ENCODE measurements around the gene VIPR2.

VIPR2 gene

DNA sequence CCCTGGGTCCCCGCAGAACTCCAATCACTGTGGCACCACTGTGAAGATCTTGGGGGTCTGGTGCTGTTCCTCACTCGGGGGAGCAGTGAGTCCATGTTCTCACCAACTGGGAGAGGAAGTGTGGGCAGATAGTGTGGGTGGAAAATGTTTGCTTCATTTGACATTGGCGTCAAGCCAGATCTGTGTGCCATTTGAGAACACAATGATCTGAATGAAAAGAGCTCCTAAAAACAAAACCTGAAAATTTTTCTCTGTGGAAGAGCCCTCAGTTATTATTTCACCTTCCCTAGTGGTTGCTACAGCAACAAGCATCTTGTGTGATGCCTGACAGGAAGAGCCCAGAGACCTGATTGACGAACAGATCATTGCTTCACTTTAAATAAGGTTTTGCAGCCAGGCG is 125.6 kb downstream of the VIPR2 start:
- H3K36me3 ChIP-seq (ENCODE audit: insufficient read depth, low read depth, low read length): no peaks in the 10 kb centered on the region
- H3K4me3 ChIP-seq (ENCODE audit: low read length): no peak overlapping the region
- H3K27ac ChIP-seq (ENCODE audit: low read length): no peak overlapping the region
- no peaks in the 10 kb centered on the region for H3K9me3 ChIP-seq (ENCODE audit: insufficient read depth, low read depth, low read length)
- peaks cover 5% of the 10 kb centered on the region; the same call in 1 of the 2 replicates for H3K4me1 ChIP-seq (ENCODE audit: insufficient read depth, low read length)
- peaks cover 5% of the 10 kb centered on the region for H3K27me3 ChIP-seq (ENCODE audit: insufficient read depth, low read length)
- H3K9ac ChIP-seq (ENCODE audit: low read depth, low read length): no peak overlapping the region

GRCh38 chr7:159017741-159018140 is 126.9 kb downstream of the VIPR2 start:
- H3K9ac ChIP-seq (ENCODE audit: low read depth, low read length): no peak overlapping the region
- no peaks in the 10 kb centered on the region for H3K9me3 ChIP-seq (ENCODE audit: insufficient read depth, low read depth, low read length)
- H3K4me3 ChIP-seq (ENCODE audit: low read length): no peak overlapping the region
- H3K27me3 ChIP-seq (ENCODE audit: insufficient read depth, low read length): peaks cover 5% of the 10 kb centered on the region
- H3K4me1 ChIP-seq (ENCODE audit: insufficient read depth, low read length): peaks cover 5% of the 10 kb centered on the region; the same call in 1 of the 2 replicates
- H3K36me3 ChIP-seq (ENCODE audit: insufficient read depth, low read depth, low read length): no peaks in the 10 kb centered on the region
- H3K27ac ChIP-seq (ENCODE audit: low read length): no peak overlapping the region

- Histone ChIP-seq H3K27ac (ENCODE audit: low read length) (no peak overlapping the region), H3K27me3 (ENCODE audit: insufficient read depth, low read length) (peaks cover 5% of the 10 kb centered on the region), H3K9me3 (ENCODE audit: insufficient read depth, low read depth, low read length) (no peaks in the 10 kb centered on the region), H3K4me1 (ENCODE audit: insufficient read depth, low read length) (peaks cover 5% of the 10 kb centered on the region; the same call in 1 of the 2 replicates), H3K4me3 (ENCODE audit: low read length) (no peak overlapping the region), H3K36me3 (ENCODE audit: insufficient read depth, low read depth, low read length) (no peaks in the 10 kb centered on the region), H3K9ac (ENCODE audit: low read depth, low read length) (no peak overlapping the region)
These were observed 127.5 kb downstream of the VIPR2 start for GRCh38 chr7:159017210-159017609.

DNA sequence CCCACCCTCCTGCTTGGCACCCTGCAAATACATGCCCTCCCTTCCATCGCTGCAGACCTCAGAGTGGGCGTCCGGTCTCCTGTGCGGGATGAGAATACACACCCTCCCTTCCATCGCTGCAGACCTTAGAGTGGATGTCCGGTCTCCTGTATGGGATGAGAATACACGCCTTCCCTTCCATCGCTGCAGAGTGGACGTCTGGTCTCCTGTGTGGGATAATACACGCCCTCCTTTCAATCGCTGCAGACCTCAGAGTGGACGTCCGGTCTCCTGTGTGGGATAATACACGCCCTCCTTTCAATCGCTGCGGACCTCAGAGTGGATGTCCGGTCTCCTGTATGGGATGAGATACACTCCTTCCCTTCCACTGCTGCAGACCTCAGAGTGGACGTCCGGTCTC is 128.1 kb downstream of the VIPR2 start:
- Histone ChIP-seq H3K4me1 (ENCODE audit: insufficient read depth, low read length) (peaks cover 5% of the 10 kb centered on the region; the same call in 1 of the 2 replicates), H3K27me3 (ENCODE audit: insufficient read depth, low read length) (peaks cover 5% of the 10 kb centered on the region), H3K9me3 (ENCODE audit: insufficient read depth, low read depth, low read length) (no peaks in the 10 kb centered on the region), H3K27ac (ENCODE audit: low read length) (no peak overlapping the region), H3K4me3 (ENCODE audit: low read length) (no peak overlapping the region), H3K9ac (ENCODE audit: low read depth, low read length) (no peak overlapping the region), H3K36me3 (ENCODE audit: insufficient read depth, low read depth, low read length) (no peaks in the 10 kb centered on the region)

GRCh38 chr7:159015454-159016410 is 128.9 kb downstream of the VIPR2 start:
- Histone ChIP-seq H3K27ac (ENCODE audit: low read length) (no peak overlapping the region), H3K27me3 (ENCODE audit: insufficient read depth, low read length) (peaks cover 5% of the 10 kb centered on the region), H3K9me3 (ENCODE audit: insufficient read depth, low read depth, low read length) (no peaks in the 10 kb centered on the region), H3K9ac (ENCODE audit: low read depth, low read length) (no peak overlapping the region), H3K4me3 (ENCODE audit: low read length) (no peak overlapping the region), H3K4me1 (ENCODE audit: insufficient read depth, low read length) (peaks cover 5% of the 10 kb centered on the region; the same call in 1 of the 2 replicates), H3K36me3 (ENCODE audit: insufficient read depth, low read depth, low read length) (no peaks in the 10 kb centered on the region)

DNA sequence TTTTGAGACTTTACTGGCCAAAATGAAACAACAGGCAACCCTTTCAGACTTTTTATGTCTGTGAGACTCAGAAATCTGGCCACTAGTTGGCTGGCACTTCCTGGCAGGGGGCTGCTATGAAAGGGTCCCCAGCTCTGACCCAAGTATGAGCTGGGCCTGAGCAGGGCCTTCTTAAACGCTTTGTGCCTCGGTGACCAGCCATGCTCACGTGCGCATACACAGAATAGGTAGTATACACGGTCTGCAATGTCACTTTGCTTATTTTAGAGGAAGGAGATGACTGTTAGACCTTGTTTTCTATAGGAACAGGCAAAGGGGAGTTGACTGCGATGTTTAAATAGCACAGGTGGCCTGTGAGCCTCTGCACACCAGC is 129.6 kb downstream of the VIPR2 start:
- no peaks in the 10 kb centered on the region for H3K36me3 ChIP-seq (ENCODE audit: insufficient read depth, low read depth, low read length)
- no peak overlapping the region for H3K27ac ChIP-seq (ENCODE audit: low read length)
- peaks cover 5% of the 10 kb centered on the region for H3K27me3 ChIP-seq (ENCODE audit: insufficient read depth, low read length)
- no peaks in the 10 kb centered on the region for H3K9me3 ChIP-seq (ENCODE audit: insufficient read depth, low read depth, low read length)
- H3K4me3 ChIP-seq (ENCODE audit: low read length): no peak overlapping the region
- no peak overlapping the region for H3K9ac ChIP-seq (ENCODE audit: low read depth, low read length)
- peaks cover 5% of the 10 kb centered on the region; the same call in 1 of the 2 replicates for H3K4me1 ChIP-seq (ENCODE audit: insufficient read depth, low read length)

DNA sequence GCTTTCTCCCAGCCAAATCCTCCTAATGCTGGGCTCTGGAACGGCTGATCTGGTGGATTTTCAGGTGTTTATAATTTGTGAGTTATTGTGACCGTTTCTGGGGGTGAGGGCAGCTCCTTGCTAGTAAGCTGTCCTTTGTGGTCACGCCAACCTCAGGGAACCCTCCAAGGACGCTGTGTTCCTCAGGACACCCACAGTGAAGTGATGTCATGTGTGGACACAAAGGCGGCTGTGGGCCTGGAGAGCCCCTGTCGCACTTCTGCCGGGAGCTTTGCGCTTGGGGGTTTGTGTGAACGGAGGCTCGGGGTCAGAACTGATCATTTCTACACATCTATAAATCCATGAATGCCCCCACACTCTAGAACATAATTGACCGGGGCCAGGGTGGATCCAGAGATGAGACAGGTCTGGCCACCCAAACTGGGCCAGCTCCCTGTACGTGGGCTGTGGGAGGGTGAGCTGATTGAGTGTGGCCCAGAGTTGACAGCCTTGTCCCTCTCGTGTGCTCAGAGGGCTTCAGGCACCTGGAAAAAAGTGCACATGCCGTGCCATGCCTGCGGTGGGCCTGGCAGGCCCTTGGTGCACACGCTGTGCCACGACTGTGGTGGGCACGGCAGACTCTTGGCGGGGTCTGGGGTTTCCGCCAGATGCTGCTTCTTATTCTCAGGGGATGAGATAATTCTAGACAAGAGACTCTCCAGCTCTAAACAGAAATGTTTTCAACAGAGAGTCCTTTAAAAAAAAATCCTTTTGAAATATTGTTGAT is 130.2 kb downstream of the VIPR2 start:
- peaks cover 5% of the 10 kb centered on the region for H3K27me3 ChIP-seq (ENCODE audit: insufficient read depth, low read length)
- H3K9ac ChIP-seq (ENCODE audit: low read depth, low read length): no peak overlapping the region
- H3K4me3 ChIP-seq (ENCODE audit: low read length): no peak overlapping the region
- H3K36me3 ChIP-seq (ENCODE audit: insufficient read depth, low read depth, low read length): no peaks in the 10 kb centered on the region
- no peak overlapping the region for H3K27ac ChIP-seq (ENCODE audit: low read length)
- H3K9me3 ChIP-seq (ENCODE audit: insufficient read depth, low read depth, low read length): no peaks in the 10 kb centered on the region
- H3K4me1 ChIP-seq (ENCODE audit: insufficient read depth, low read length): peaks cover 5% of the 10 kb centered on the region; the same call in 1 of the 2 replicates

DNA sequence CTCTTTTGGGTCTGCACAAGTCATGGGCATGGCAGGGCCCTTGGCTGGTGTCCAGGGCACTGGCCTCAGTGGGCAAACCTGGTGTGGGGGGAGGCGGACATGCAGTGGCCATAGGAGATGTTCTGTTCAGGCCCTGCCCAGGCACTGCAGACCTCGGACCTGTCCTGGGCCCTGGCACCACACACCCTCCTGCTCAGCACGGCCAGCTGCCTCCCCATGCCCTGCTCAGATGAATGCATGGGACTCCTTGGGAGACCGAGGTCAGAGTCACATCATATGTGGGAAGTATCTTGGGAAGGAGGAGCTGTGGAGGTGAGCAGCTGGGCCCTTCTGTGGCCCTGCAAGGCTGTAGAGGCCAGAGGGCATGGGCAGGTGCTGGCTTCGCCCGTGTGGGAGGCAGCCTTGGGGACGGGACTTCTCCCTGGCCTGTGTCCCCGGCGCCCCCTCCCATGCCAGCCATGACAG is 130.8 kb downstream of the VIPR2 start:
- no peaks in the 10 kb centered on the region for H3K9me3 ChIP-seq (ENCODE audit: insufficient read depth, low read depth, low read length)
- no peaks in the 10 kb centered on the region for H3K36me3 ChIP-seq (ENCODE audit: insufficient read depth, low read depth, low read length)
- H3K4me3 ChIP-seq (ENCODE audit: low read length): no peak overlapping the region
- no peak overlapping the region for H3K9ac ChIP-seq (ENCODE audit: low read depth, low read length)
- H3K4me1 ChIP-seq (ENCODE audit: insufficient read depth, low read length): peaks cover 5% of the 10 kb centered on the region; the same call in 1 of the 2 replicates
- peaks cover 5% of the 10 kb centered on the region for H3K27me3 ChIP-seq (ENCODE audit: insufficient read depth, low read length)
- no peak overlapping the region for H3K27ac ChIP-seq (ENCODE audit: low read length)

DNA sequence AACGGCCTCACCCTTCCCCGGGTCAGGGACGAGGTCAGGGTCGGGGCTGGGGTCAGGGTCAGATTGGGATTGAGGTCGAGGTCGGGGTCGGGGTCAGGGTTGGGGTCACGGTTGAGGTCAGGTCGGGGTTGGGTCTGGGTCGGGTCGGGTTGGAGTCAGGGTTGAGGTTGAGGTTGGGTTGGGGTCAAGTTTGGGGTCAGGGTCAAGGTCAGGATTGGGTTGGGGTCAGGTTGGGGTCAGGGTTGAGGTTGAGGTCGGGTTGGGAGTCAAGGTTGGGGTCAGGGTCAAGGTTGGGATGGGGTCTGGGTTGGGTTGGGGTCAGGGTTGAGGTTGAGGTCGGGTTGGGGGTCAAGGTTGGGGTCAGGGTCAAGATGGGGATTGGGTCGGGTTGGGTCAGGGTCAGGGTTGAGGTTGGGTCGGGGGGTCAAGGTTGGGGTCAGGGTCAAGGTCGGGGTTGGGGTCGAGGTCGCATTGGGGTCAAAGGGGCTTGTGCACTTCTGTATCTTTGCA is 131.4 kb downstream of the VIPR2 start:
- no peak overlapping the region for H3K27ac ChIP-seq (ENCODE audit: low read length)
- H3K27me3 ChIP-seq (ENCODE audit: insufficient read depth, low read length): peaks cover 5% of the 10 kb centered on the region
- H3K4me1 ChIP-seq (ENCODE audit: insufficient read depth, low read length): peaks cover 5% of the 10 kb centered on the region; the same call in 1 of the 2 replicates
- no peaks in the 10 kb centered on the region for H3K9me3 ChIP-seq (ENCODE audit: insufficient read depth, low read depth, low read length)
- no peak overlapping the region for H3K4me3 ChIP-seq (ENCODE audit: low read length)
- H3K36me3 ChIP-seq (ENCODE audit: insufficient read depth, low read depth, low read length): no peaks in the 10 kb centered on the region
- no peak overlapping the region for H3K9ac ChIP-seq (ENCODE audit: low read depth, low read length)

DNA sequence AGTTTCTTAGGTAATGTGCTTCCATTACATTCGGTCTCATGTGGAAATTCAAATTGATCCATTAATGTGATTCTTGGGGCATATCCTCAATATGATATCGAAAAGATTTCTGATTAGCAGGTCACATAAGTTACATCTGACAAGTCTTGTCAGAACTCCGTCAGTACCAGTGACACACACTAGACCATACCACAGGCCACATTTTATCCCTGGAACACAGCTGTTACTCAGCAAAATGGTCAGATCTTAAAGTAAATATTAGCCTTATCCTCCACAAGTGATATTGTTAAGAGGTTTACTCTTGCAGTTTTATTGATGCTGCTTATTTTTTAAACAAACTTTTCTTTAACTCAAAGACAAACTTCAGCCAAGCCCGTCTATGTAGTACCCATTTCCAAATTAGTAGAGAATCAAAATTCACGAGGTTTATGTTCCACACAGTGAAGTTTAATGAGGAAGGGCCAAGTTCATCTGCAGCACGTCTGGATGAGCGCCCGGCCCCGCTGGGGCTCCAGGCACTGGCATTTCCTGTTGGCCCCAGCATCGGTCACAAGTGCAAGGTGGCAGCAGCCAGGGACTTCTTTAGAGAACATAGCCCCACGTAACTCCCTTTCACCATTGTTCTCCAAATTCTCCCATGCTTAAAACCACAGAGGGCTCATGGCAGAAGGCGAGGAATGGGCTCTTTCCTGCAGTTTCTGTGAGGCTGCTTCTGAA is 132.2 kb downstream of the VIPR2 start:
- H3K27ac ChIP-seq (ENCODE audit: low read length): no peak overlapping the region
- H3K4me3 ChIP-seq (ENCODE audit: low read length): no peak overlapping the region
- peaks cover 5% of the 10 kb centered on the region; the same call in 1 of the 2 replicates for H3K4me1 ChIP-seq (ENCODE audit: insufficient read depth, low read length)
- no peaks in the 10 kb centered on the region for H3K9me3 ChIP-seq (ENCODE audit: insufficient read depth, low read depth, low read length)
- peaks cover 5% of the 10 kb centered on the region for H3K27me3 ChIP-seq (ENCODE audit: insufficient read depth, low read length)
- H3K36me3 ChIP-seq (ENCODE audit: insufficient read depth, low read depth, low read length): no peaks in the 10 kb centered on the region
- no peak overlapping the region for H3K9ac ChIP-seq (ENCODE audit: low read depth, low read length)

DNA sequence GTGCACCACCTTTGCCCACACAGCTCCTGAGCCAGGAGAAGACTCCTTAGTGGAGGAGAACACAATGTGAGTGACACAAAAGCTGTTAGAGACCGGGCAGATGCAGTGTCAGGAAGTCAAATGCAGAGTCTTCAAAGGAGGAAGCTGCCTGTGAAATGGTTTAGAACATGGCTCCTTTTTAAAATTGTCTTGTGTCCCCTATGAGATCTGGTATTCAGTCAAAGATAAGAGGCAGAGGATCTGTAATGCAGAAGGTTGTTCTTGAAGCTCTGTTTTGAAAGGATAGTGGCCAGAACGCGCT is 133.0 kb downstream of the VIPR2 start:
- Histone ChIP-seq H3K27me3 (ENCODE audit: insufficient read depth, low read length) (peaks cover 5% of the 10 kb centered on the region; the same call in 1 of the 2 replicates), H3K4me1 (ENCODE audit: insufficient read depth, low read length) (peaks cover 5% of the 10 kb centered on the region; the same call in 1 of the 2 replicates), H3K27ac (ENCODE audit: low read length) (no peak overlapping the region), H3K9me3 (ENCODE audit: insufficient read depth, low read depth, low read length) (no peaks in the 10 kb centered on the region), H3K36me3 (ENCODE audit: insufficient read depth, low read depth, low read length) (no peaks in the 10 kb centered on the region), H3K4me3 (ENCODE audit: low read length) (no peak overlapping the region), H3K9ac (ENCODE audit: low read depth, low read length) (no peak overlapping the region)
